HG03521 (cell line): ENCODE data around the gene RGS16.
"Not testable (repeated sequence)": the region's sequence is repeated elsewhere in the genome, so short reads cannot be mapped to it uniquely, and the experiment has no call there.

Source experiments
- ATAC-seq: cut with Tn5 transposase; IDR thresholded peaks from one replicate; pipeline ENCODE4 v1.9.1; 2021; ENCODE audit warnings: mild to moderate bottlenecking, moderate library complexity; ENCODE audit not compliant: unreplicated experiment

Gene RGS16, protein sequence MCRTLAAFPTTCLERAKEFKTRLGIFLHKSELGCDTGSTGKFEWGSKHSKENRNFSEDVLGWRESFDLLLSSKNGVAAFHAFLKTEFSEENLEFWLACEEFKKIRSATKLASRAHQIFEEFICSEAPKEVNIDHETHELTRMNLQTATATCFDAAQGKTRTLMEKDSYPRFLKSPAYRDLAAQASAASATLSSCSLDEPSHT

DNA sequence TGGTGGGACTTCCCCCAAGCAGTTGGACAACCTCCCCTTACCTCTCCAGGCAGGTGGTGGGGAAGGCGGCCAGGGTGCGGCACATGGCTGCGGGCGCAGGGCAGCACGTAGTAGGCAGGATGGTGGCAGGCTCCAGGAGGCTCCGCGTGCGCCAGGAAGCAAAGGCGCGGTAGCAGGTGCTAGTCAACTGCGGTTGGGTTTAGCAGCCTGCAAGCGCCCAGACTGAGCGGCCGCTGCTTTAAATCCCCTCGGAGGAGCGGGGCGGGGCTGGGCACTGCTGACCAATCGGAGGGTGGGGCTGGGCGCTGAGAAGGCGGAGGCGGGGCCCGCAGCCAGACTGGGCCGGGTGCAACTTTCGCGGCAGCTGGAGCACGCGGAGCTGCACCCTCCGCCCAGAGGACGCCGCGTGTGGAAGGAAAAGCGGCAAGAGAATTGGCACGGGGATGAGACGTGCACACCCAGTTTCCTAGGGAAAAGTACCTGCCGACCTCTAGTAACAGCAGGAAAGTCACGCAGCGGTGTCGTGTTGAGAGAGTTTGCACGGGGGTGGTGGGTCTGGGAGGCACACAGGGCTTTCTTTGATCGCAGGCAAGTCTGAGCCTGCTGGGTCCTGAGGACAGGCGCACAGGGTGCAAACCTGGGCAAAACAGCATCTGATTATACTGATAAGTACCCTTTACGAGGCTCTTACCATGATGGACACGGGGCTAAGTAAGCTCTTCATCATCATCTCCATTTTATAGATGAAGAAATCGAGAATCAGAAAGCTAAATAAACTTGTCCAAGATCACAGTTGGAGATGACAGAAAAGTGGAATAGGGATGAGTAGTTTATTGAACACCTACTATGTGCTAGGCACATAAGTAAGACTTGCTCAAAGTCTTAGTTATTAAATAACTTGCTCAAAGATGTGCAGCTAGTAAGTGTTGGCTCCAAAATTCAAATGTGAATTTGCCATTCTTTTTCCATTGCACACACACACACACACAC, at the start of gene RGS16:
Gene RGS16, minus strand, starts transcription at position 215 of the 990 bp plus-strand sequence. Its CDS starts 130 bp downstream, at position 85.
- peak; percentile 88 for ATAC-seq

DNA sequence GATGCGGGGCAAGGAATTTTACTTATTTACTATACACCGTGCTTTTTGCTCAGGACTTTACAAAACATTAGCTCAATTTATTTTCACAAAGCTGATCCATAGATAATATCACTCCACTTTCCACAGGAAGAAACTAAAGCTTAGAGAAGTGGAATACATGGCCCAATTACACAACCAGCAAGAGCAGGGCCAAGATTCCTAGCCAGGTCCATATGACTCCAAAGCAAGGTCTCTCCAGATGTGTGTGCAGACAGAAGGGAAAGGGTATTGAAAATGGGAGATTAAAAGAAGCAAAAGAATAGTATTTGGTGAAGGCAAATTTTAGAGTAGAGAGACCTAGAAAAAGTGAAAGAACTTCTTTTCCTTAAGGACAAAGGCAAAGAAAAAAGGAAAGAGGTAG, 49.8 kb upstream of the RGS16 start:
- no peak for ATAC-seq

DNA sequence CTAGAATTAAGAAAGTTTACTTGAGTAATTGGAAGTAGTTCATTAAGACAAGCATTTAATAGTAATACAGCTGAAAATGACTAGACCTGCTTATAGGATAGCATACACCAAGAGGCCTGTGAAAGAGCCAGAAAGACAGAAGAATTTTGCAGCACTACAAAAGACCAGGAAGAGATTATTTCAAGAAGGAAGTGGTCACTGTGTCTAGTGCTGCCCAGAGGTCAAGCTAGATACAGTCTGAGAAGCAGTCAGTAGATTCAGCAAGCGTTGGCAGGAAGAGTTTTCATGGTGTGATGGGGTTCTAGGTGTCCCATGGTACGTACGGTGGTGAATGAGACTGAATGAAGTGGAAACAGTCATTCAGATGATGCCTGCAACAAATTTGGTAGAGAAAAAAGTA, 48.7 kb upstream of the RGS16 start:
- ATAC-seq = no peak

DNA sequence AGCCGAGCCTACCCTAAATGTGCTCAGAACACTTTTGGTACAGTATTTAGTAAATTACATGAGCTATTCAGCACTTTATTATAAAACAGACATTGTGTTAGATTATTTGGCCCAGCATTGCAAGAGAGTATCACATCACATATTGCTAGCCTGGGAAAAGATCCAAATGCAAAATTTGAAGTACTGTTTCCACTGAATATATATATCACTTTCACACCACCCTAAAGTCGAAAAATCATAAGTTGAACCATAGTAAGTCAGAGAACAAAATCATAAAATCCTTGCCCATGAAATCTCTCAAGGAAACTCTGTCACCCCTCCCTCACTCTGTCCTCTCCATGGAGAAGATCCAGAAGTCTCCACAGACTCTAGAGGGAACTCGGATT, 47.1 kb upstream of the RGS16 start:
- ATAC-seq = no peak

DNA sequence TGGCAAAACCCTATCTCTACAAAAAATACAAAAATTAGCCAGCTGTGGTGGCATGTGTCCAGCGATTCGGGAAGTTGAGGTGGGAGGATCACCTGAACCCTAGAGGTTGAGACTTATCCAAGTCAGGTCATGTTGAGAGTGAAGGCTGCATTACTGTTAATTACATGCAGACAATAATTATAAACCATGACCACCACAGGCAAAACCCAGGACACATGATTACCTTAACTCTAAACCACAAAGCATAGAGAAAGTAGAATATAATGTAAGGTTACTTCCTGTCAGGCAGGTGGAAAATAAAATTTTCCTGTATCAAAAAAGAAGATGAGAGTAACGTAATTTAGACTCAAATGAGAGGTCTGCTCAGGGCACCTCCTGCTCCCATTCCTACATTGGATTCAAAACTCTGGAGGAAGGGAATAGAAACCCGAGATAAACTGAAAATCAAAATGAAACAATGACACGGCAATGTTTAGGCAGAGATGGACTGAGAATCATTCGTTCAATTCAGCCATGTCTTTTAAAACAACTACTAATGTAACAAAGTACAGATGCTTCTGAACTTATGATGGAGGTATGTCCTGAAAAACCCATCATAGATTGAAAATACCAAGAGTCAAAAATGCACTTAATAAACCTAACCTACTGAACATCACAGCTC, 46.6 kb upstream of the RGS16 start:
- ATAC-seq = no peak

DNA sequence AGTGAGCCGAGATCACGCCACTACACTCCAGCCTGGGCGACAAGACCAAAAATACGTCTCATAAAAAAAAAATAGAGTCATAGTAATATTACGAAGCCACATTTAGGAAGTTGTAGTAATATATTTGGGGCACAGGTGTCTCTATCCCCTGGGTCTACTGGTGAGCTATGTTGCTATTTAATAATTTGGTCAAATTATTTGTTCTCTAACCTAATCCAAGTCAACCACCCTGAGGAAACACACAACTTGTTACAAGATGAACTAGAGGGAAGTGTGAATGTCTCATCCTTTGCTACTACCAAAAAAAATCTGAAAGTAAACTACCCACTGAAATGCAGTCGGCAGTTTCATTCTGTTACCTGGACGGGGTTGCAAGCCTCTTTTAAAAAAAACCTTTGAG, 44.9 kb upstream of the RGS16 start:
- peak; percentile 40 for ATAC-seq

DNA sequence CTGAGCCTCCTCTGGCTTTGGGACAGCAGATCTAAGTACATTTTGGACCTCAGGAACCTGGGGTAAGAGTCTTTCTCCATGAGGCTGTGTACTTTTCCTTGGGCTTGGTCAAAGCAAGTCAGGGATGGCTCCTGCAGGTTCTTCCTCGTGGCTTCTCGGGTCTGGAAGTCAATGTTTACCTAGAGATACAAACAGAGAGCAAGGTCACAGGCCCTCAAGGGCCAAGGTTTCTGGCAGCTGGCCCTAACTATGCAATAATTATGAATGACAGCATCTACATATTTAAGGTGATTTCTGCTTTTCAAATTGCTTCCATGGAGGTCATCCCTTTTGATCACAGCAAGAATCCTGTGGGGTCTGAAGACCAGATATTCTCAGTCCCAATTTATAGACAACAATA, 42.5 kb upstream of the RGS16 start:
- ATAC-seq = no peak

DNA sequence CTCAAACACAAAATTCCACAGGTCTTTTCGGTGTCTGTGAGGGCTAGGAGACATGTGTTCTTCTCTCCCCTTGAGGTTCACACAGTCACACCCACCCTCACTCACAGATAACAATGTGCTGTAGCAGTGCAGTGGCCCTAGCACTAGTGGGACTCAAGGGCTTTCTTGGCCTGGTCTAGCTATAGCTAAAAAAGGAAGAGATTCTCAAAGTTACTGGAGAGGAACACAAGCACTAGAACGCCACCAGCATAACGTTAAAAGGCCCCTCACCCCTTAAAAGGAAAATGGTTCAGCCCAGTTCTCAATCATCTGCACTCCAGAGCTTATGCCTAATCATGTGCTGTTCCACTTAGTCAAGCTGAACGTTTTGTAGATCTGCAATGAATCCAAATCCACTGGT, 40.7 kb upstream of the RGS16 start:
- no peak for ATAC-seq

DNA sequence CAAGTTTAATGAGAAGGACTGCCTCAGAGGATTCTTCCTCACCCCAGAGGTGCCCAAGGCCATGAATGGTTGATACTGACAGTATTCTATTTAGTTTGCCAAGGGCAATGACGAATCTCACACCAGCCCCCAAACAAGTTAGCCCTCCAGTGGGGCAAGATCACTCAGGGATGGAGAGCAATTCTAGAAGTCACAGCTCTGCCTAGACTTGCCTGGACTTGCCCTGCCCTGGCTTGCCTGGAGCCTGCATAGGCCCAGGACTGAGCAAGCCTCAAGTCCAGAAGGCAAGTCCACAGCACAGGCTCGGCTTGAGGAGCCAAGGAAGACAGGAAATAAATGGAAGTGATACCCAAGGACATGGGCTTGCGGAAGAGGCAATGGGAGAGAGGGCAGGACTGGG, 39.5 kb upstream of the RGS16 start:
- ATAC-seq = no peak

DNA sequence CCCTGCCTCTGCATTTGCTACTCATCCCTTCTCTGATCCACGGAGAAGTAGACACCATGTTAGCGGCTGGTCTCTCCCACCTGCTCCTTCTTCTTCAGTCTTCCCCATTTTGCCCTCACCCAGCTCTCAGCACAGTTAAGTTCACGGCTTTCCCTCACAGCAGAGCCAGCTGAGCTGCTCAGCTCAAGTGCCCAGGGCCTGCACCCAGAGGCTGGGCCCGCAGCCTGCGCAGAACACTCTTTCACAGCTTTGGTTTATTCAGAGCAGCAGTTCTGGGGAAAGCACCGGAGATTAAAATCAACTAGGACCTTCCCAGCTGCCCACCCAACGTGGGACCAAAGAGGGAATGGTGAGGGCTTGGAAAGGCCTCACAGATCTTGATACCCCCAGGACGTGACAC, 38.3 kb upstream of the RGS16 start:
- no peak for ATAC-seq

DNA sequence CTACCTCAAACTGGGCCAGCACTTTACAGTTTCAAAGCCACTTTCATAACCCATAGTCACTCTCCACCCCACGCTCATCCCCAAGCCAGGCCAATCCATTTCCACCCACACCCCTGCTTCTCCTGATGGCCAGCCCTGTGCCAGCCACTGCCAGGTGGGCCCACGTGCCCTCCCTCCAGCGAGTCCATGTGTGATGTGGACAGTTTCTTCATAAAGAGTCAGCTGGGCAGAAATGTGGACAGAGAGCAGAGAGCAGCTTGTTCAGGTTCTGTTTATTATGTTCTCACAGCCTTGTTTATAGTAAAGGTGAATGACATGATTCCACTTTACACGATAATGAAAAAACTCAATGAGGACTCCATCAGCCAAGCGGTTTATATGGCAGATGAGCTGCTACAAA, 37.4 kb upstream of the RGS16 start:
- ATAC-seq = no peak

DNA sequence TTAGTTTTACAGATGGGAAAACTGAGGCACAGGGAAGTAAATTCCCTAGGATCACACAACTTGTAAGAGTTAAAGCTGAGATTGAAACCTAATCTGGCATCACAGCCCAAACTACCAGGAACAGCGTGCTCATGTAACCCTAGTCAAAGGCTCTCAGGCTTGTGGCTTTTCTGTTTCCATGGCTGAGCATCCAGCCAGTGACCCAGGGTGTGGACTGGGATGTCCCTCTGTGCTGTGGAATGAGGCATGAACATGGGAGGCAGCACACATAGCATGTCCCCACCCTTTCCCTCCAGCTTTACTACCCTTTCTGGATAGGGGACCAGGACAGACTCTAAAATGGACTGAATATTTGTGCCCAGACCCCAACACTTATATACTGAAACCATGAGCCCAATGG, 35.1 kb upstream of the RGS16 start:
- ATAC-seq = no peak

DNA sequence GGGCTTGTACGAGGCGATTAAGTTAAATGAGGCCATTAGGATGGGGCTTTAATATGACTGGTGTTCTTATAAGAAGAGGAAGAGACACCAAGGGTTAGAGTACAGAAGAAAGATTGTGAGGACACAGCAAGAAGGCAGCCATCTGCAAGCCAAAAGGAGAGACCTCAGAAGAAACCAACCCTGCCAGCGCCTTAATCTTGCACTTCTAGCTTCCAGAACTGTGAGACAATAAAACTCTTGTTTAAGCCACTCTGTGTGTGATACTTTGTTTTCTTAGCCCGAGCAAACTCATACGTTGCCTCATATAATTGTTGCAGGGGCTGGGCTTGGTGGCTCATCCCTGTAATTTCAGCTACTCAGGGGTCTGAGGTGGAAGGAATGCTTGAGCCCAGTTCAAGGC, 33.6 kb upstream of the RGS16 start:
- no peak for ATAC-seq

DNA sequence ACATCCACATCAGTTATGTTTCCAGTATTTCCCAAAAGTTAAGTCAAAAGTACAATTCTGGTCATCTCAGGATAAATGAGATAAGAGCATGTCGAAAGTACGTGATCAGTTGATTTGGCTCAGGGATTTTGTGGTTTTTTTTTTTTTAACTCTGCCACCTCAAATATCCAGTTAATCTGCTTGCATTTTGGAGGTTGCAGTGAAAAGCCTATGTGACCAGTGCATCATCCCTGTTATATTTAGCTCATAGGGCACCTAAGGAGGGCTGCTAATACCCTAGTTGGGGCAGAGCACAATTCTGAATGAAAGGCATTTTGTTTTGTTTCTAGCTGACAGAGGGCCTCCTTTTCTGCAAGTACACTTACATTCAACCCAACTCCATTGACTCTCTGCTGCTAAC, 31.7 kb upstream of the RGS16 start:
- ATAC-seq = no peak

DNA sequence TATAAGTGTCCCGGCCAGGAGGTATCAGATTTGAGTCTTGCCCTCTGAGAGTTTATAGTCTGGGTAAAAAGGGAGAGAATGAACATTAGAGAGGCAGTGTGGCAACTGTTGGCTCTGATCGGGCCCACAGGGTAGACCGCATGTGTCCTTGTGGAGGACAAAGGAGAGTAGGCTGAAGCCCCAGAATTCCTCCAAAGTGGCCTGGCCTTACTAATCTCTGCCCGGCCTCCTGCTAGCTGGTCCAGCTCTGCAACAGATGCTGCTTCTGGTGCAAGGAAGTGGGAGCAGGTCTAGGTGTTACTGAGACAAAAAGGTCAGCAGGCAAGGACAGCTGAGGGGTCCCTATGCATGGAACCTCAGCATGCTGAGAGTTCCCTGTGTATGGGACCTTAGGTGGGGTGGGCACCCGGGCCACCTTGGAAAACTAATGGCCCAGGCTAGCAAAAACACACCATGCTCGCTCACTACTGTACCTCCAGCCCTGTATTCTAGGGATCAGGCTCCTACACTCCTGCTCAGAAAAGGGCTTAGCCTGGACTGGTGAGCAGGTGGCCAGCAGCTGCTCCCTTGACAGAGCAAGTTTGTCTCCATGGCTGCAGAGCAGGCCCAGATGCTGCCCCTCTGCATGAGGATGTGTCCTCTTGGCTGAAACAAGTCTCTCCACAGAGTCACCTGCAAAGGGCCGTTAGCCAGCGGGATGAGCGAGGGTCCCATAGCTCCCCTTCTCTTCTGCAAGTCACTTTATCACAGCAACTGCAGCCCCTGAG, 30.3 kb upstream of the RGS16 start:
- ATAC-seq = no peak

DNA sequence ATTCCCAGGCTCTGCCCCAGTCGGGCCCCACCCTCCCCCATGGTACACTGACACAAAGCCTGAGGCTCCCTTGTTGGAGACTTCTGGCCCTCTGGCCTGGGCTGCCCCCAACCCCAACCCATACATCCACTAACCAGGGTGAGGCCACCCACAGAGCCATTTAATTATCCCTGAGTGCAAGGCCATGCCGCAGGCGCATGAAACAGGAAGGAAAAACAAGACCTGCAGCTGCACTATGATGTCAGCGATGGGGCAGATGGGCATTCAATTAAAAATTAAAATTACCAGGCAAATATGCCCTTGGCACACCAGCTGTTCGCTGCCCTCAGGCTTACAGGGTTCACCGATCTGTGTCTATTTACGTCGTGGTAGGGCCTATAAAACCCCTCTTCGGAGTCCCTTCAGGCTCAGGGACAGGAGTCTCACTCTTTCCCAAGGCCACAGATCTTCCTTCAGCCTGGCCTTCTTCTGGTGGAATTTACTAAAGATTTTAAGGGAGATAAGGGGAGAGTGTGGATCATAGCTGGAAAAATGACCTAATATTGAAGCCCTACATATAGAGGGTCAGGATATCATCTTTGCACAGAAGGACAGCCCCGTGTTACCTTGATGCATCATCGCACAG, 29.6 kb upstream of the RGS16 start:
- ATAC-seq = no peak

DNA sequence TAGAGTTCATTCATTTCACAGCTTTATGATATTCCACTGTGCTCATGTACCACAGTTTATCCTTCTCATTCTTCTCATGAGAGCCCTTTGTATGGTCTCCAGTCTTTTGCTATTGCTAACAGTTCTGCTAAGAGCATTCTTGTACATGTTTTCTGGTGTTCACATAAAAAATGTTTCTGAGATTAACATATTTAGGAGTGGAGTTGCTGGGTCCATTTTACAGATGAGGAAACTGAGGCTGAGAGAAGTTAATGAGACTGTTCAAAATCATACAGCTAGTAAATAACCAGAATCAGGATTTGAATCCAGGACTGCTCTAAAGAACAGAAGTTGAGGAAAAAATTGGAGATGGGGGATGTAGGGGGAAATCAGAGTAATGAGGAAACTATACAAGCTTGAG, 28.8 kb upstream of the RGS16 start:
- no peak for ATAC-seq

DNA sequence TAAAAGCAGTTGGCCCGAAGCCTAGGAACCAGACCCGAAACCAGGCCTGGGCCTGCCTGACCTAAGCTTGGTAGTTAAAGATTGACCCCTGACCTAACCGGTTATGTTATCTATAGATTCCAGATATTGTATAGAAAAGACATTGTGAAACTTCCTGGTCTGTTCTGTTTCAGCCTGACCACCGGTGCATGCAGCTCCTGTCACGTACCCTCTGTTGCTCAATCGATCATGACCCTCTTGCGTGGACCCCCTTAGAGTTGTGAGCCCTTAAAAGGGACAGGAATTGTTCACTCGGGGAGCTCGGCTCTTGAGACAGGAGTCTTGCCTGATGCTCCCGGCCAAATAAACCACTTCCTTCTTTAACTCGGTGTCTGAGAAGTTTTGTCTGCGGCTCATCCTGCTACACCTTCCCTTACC, 28.3 kb upstream of the RGS16 start:
- not testable (repeated sequence) for ATAC-seq

DNA sequence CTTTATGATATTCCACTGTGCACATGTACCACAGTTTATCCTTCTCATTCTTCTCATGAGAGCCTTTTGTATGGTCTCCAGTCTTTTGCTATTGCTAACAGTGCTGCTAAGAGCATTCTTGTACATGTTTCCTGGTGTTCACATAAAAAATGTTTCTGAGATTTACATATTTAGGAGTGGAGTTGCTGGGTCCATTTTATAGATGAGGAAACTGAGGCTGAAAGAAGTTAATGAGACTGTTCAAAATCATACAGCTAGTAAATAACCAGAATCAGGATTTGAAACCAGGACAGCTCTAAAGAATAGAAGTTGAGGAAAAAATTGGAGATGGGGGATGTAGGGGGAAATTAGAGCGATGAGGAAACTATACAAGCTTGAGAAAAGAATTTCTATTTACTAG, 27.8 kb upstream of the RGS16 start:
- no peak for ATAC-seq

DNA sequence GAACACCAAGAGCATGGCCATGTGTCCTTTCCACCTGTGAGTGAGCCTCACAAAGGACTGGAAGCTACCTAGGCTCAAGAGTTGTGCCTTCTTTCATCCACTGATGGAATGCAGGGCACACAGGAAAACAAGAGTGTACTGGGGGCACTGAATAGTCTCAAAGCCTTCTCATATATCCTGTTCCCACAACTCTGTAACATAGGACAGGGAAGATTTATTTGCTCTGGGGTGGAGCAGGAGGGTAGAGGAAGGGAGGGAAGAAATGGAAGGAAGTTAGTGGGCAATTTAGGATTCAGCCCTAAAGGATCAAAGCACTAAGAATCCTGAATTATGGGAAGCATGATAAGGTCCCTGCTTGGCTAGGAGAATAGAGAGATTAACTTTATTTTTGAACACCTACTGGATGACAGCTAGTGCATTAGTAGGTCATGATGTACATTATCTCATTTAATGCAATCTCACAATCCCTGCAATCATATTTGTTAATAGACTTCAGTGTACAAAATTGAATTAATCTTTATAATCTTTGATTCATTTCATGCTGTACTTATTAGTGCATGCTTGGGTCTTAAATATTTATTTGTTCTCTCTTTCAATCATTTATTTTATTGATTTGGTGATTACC, 27.0 kb upstream of the RGS16 start:
- ATAC-seq = no peak
